WTC11 (cell line): Measurements from ENCODE around the gene LTF.

Experiments used
- CTCF ChIP-seq: fragments of 200-600 bp; IDR thresholded peaks from 2 replicates; pipeline ENCODE4 v1.8.0; 2022; ENCODE audit warnings: antibody characterized with exemption
- NR2C2 ChIP-seq: sonication (generic); formaldehyde crosslinking; IDR thresholded peaks from 2 replicates; pipeline ENCODE4 v1.8.0; 2022; ENCODE audit warnings: mild to moderate bottlenecking, missing genetic modification reagents
- TEAD4 ChIP-seq: sonication (generic); formaldehyde crosslinking; IDR thresholded peaks from 2 replicates; pipeline ENCODE4 v1.8.0; 2022; ENCODE audit warnings: mild to moderate bottlenecking, missing genetic modification reagents
- ZNF671 ChIP-seq: fragments of 250-450 bp; sonication (Bioruptor Pico); IDR thresholded peaks from 2 replicates; pipeline ENCODE4 v1.8.0; 2021; ENCODE audit warnings: mild to moderate bottlenecking
- TF ChIP-seq, protein P1 (sequence below): sonication (generic); formaldehyde crosslinking; conservative IDR thresholded peaks from 2 replicates; pipeline ENCODE4 v1.8.1; 2022; ENCODE audit warnings: mild to moderate bottlenecking, missing genetic modification reagents

GRCh38 chr3:46463120-46463867 is 1.4 kb downstream of the LTF start:
- no peak for TF ChIP-seq CTCF
- TF ChIP-seq NR2C2, result no peak
- TF ChIP-seq ZNF671, result no peak
- TF ChIP-seq, protein P1, sequence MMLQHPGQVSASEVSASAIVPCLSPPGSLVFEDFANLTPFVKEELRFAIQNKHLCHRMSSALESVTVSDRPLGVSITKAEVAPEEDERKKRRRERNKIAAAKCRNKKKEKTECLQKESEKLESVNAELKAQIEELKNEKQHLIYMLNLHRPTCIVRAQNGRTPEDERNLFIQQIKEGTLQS (CRISPR knock-in tag), result no peak
- no peak for TF ChIP-seq TEAD4 (CRISPR knock-in tag)
